GM04503 (cell line): Measurements from ENCODE around the gene TMEM131.

Source experiments
- DNase-seq: peaks from one replicate; pipeline ENCODE4 v3.0.0-alpha.2; 2012; ENCODE audit warnings: low read depth

TMEM131 gene

GRCh38 chr2:97759727-97760407 lies 235.9 kb downstream of the TMEM131 start:
- DNase-seq = no peak

- DNase-seq = peak; percentile 6
These were observed 237.5 kb downstream of the TMEM131 start for GRCh38 chr2:97758131-97758705.

GRCh38 chr2:97757062-97757461 lies 238.7 kb downstream of the TMEM131 start:
- DNase-seq = no peak

GRCh38 chr2:97755491-97755890 lies 240.3 kb downstream of the TMEM131 start:
- no peak for DNase-seq

- DNase-seq = no peak
These were observed 240.9 kb downstream of the TMEM131 start for GRCh38 chr2:97754690-97755346.

- no peak for DNase-seq
These were observed 243.1 kb downstream of the TMEM131 start for GRCh38 chr2:97752342-97753334.

- DNase-seq = no peak
These were observed 244.0 kb downstream of the TMEM131 start for GRCh38 chr2:97751752-97752151.

- no peak for DNase-seq
These were observed 245.7 kb downstream of the TMEM131 start for GRCh38 chr2:97750017-97750416.

GRCh38 chr2:97749581-97749980 lies 246.2 kb downstream of the TMEM131 start:
- no peak for DNase-seq

- DNase-seq = peak; percentile 70
These were observed 248.0 kb downstream of the TMEM131 start for GRCh38 chr2:97747716-97748115.

- no peak for DNase-seq
These were observed 248.5 kb downstream of the TMEM131 start for GRCh38 chr2:97747285-97747684.

GRCh38 chr2:97745474-97746174 lies 250.1 kb downstream of the TMEM131 start:
- no peak for DNase-seq

- no peak for DNase-seq
These were observed 251.8 kb downstream of the TMEM131 start for GRCh38 chr2:97743913-97744312.

- DNase-seq = no peak
These were observed 253.3 kb downstream of the TMEM131 start for GRCh38 chr2:97742381-97742847.

GRCh38 chr2:97741686-97742085 lies 254.1 kb downstream of the TMEM131 start:
- no peak for DNase-seq

- DNase-seq = no peak
These were observed 254.5 kb downstream of the TMEM131 start for GRCh38 chr2:97741251-97741650.

GRCh38 chr2:97740590-97741182 lies 255.1 kb downstream of the TMEM131 start:
- DNase-seq = no peak

- DNase-seq = no peak
These were observed 255.9 kb downstream of the TMEM131 start for GRCh38 chr2:97739893-97740245.

- DNase-seq = no peak
These were observed 256.5 kb downstream of the TMEM131 start for GRCh38 chr2:97739020-97739892.
